NCI-H128 (cell line): ENCODE measurements around the gene SDHA.
A peak's percentile ranks its signal among the peaks of the same experiment; 100 is the strongest.
"Not testable (repeated sequence)": the region's sequence is repeated elsewhere in the genome, so short reads cannot be mapped to it uniquely, and the experiment has no call there.

ENCODE experiments used
- DNase-seq: peaks from one replicate; lab custom pipeline; 2025; ENCODE audit not compliant: unreplicated experiment; lab: John Stamatoyannopoulos, UW

The SDHA gene

DNA sequence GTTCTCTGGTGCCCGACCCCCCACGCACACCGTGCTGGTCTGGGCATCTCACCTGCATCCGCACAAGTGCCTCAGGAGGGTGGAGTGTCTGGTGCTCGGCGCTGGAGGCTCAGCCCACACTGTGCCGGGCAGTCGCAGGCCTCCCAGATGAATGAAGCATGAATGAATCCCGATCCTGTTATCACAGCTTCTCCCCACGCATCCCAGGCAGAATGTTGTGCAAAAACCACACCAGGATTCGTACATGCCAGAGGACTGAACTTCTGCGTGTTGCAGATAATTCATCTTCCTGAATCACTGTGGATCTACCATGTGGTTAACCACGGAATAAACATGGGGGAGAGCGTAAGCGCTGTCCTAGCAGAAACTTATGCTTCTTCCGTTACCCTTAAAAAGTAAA, 78.8 kb downstream of the SDHA start:
- not testable (repeated sequence) for DNase-seq

DNA sequence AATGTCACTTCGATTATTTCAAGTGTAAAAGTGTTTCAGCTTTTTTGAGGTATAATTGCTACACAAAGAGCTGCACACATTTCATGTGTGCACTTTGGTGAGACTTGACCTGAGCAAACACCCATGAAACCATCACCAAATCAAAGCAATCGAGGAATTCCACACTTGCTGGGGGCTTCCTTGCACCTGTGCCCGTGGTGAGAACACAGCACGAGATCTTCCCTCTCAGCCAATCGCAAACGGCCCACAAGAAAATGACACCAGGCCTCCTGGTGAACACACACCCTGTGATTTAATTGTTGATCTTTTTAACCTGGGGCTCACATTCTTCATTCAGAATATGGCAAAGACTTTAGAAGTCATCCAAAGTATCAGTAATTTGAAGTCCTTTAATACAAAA, 79.3 kb downstream of the SDHA start:
- not testable (repeated sequence) for DNase-seq

GRCh38 chr5:297991-298736, 80.0 kb downstream of the SDHA start:
- DNase-seq = not testable (repeated sequence)

DNA sequence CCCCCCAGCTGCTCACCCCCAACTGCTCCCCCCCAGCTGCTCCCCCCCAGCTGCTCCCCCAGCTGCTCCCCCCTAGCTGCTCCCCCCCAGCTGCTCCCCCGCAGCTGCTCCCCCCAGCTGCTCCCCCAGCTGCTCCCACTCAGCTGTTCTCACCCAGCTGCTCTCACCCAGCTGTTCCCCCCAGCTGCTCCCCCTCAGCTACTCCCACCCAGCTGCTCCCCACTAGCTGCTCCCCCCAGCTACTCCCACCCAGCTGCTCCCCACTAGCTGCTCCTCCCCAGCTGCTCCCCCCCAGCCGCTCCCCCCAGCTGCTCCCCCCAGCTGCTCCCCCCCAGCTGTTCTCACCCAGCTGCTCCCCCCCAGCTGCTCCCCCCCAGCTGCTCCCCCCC, 80.6 kb downstream of the SDHA start:
- no peak for DNase-seq

GRCh38 chr5:299921-300320, 81.8 kb downstream of the SDHA start:
- DNase-seq = not testable (repeated sequence)

- DNase-seq = not testable (repeated sequence)
Observed at GRCh38 chr5:300691-301435, 82.7 kb downstream of the SDHA start.

GRCh38 chr5:302416-302815, 84.3 kb downstream of the SDHA start:
- DNase-seq = peak; percentile 89

GRCh38 chr5:302966-303365, 84.8 kb downstream of the SDHA start:
- DNase-seq = no peak

- DNase-seq = not testable (repeated sequence)
Observed at GRCh38 chr5:303741-304140, 85.6 kb downstream of the SDHA start.

DNA sequence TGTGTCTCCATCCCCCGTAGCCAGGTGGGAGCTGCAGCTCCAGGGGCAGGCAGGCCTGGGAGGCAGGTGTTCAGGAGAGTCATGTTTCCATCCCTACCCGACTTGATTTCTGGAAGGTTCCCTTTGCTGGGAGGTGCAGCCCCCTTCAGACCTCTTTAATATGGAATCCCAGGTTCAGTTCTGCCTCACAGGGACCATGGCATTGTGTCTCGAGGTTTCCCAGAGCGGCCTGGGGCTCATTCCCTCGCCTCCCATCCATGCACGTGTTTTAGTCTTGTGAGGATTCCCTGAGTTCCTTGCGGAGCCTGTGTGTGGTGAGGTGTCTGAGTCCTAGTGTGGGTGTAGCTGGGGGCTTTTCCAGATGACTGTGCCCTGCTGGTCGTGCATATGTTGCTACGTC, 86.9 kb downstream of the SDHA start:
- DNase-seq = no peak

- DNase-seq = no peak
Observed at GRCh38 chr5:305459-305858, 87.3 kb downstream of the SDHA start.

DNA sequence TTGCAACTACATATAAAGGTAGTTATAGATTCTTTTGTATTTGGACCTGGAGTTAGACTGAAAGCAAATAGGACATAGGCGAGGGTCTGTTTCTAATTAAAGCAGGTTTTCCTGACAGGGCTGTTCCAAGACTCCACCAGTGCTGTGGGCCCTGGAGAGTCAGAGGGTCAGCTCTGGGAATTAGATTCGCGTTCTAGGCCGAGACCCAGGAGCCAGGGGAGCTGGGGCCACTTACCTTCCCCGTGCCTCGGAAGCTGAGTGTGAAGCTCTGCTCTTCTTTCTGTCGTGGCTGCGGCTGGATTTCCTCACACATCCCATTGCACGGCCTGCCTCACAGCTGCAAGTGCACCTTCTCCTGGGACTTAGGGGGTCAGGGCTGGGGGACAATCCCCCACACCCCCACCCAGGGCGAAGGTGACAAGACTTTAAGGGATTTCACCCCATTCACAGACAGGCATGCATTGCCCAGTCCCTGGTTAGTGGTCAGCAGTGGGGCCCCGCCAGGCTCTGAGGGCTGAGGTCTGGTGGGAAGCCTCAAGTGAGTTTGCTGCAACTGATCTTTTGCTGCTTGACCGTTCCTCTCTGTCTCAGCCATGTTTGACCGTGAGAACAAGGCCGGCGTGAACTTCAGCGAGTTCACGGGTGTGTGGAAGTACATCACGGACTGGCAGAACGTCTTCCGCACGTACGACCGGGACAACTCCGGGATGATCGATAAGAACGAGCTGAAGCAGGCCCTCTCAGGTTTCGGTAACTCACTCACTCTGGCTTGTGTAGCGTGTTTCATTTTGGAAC, 88.1 kb downstream of the SDHA start:
- no peak for DNase-seq
